ENCODE data around the gene FGFBP2.

DNA sequence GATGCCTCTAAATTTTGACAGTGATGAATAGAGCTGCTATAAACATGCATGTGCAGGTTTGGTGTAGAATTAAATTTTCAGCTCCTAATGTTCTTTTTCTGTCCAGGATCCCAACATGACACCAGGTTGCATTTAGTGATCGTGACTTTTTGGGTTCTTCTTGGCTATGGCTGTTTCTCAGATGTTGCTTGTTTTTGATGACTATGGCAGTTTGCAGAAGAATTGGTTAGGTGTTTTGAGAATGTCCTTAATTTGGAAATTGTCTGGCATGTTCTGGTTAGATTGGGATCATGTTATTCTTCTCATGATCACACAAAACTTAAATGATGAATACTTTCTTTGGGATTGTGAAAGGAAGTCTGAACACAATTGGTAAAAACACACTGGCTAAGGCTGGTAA, 20.7 kb downstream of the FGFBP2 start:
- TF ChIP-seq, protein P1, sequence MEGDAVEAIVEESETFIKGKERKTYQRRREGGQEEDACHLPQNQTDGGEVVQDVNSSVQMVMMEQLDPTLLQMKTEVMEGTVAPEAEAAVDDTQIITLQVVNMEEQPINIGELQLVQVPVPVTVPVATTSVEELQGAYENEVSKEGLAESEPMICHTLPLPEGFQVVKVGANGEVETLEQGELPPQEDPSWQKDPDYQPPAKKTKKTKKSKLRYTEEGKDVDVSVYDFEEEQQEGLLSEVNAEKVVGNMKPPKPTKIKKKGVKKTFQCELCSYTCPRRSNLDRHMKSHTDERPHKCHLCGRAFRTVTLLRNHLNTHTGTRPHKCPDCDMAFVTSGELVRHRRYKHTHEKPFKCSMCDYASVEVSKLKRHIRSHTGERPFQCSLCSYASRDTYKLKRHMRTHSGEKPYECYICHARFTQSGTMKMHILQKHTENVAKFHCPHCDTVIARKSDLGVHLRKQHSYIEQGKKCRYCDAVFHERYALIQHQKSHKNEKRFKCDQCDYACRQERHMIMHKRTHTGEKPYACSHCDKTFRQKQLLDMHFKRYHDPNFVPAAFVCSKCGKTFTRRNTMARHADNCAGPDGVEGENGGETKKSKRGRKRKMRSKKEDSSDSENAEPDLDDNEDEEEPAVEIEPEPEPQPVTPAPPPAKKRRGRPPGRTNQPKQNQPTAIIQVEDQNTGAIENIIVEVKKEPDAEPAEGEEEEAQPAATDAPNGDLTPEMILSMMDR (IDR thresholded peaks at IDR 0.05; ENCODE audit: poor library complexity) = no peak
- no peak for TF ChIP-seq EZH2 (IDR thresholded peaks at IDR 0.05; ENCODE audit: borderline replicate concordance)
- TF ChIP-seq EZH2phosphoT487 (IDR thresholded peaks at IDR 0.05; ENCODE audit: low read depth, severe bottlenecking, unreplicated experiment) = no peak

All from hepatocyte (in vitro differentiated cells).